K562 (cell line): ENCODE results near the gene LCN1. TPM values are rescaled to one million over a fixed set of nuclear protein-coding genes. Genes with fewer than 3 reads are reported as not detected.

Experiments used
- ATAC-seq: fragments of 200-7000 bp; cut with Tn5 transposase; 3 replicates; pipeline ENCODE4 v1.9.1; 2020; ENCODE audit warnings: moderate library complexity
- BruUV-seq: library from RNA; stranded (reverse); fragments of 400-500 nt; replicated peaks from 2 replicates; lab custom pipeline; 2021; lab: Mats Ljungman, UMichigan
- CTCF ChIA-PET: fragments of 300-600 bp; formaldehyde crosslinking; extraction: SDS; loops from one replicate; lab custom pipeline; 2021; ENCODE audit warnings: low intra/inter-chr PET ratio; lab: Yijun Ruan, JAX
- POLR2A ChIA-PET: fragments of 300-600, 350-650 bp; sonication (Branson Sonifier 250); formaldehyde crosslinking; extraction: SDS; loops from one replicate; lab custom pipeline; 2021; ENCODE audit warnings: antibody characterized with exemption, inconsistent platforms; lab: Yijun Ruan, JAX
- DNase-seq, 4 experiments: peaks; one replicate each; pipeline versions ENCODE4 v3.0.0 to v3.0.0-alpha.2; 2011 to 2018; ENCODE audit warnings: low spot score in 3 of 4, mixed read lengths in 3 of 4; ENCODE audit errors: extremely low read depth in 1 of 4
- FAIRE-seq: peaks from 2 replicates; lab custom pipeline; 2011; peaks lifted over from hg19 to GRCh38; lab: Jason Lieb, UNC
- H2AFZ ChIP-seq: 2 replicates; pipeline ENCODE4 v1.6.0; 2011; ENCODE audit warnings: low read depth, low read length, control low read depth, inconsistent platforms
- H3K27ac ChIP-seq: fragments of 200-600 bp; 3 replicates; pipeline ENCODE4 v1.8.0; 2011; ENCODE audit warnings: low read depth, mild to moderate bottlenecking, control low read depth, inconsistent platforms, low read length, moderate library complexity, mixed read lengths; ENCODE audit errors: extremely low read depth
- H3K27me3 ChIP-seq, 2 experiments: fragments of 300-600 bp in 1 of 2; 2 replicates in 1 of 2; 3 replicates in 1 of 2; pipeline versions ENCODE4 v1.6.0 to v1.8.0; 2011; ENCODE audit warnings: inconsistent platforms in 2 of 2, low read length in 2 of 2, mild to moderate bottlenecking in 1 of 2, mixed read lengths in 1 of 2, moderate library complexity in 1 of 2; ENCODE audit not compliant: control insufficient read depth in 2 of 2, insufficient read depth in 2 of 2
- H3K36me3 ChIP-seq: fragments of 300-600 bp; 3 replicates; pipeline ENCODE4 v1.8.0; 2011; ENCODE audit warnings: mild to moderate bottlenecking, low read length, inconsistent platforms; ENCODE audit not compliant: control insufficient read depth, insufficient read depth
- H3K4me1 ChIP-seq, 2 experiments: fragments of 200-600 bp in 1 of 2; replicated peaks in 1 of 2; 2 replicates in 1 of 2; 3 replicates in 1 of 2; pipeline versions ENCODE4 v1.5.1 to v1.8.0; 2011; ENCODE audit warnings: inconsistent platforms in 2 of 2, low read length in 2 of 2, mild to moderate bottlenecking in 1 of 2, mixed read lengths in 1 of 2, moderate library complexity in 1 of 2; ENCODE audit not compliant: control insufficient read depth in 2 of 2, insufficient read depth in 2 of 2
- H3K4me2 ChIP-seq: 2 replicates; pipeline ENCODE4 v1.6.1; 2011; ENCODE audit warnings: low read length, control low read depth, inconsistent platforms, mixed read lengths; ENCODE audit not compliant: insufficient read depth
- H3K4me3 ChIP-seq: fragments of 200-600 bp; sonication (generic), shearing (Covaris generic); 2 replicates; pipeline ENCODE4 v1.5.1; 2016; ENCODE audit warnings: control low read depth, inconsistent platforms
- H3K79me2 ChIP-seq: fragments of 200-600 bp; 3 replicates; pipeline ENCODE4 v1.8.0; 2011; ENCODE audit warnings: low read length, inconsistent platforms; ENCODE audit not compliant: control insufficient read depth, insufficient read depth
- H3K9ac ChIP-seq, 2 experiments: 2 replicates each; pipeline versions ENCODE4 v1.6.0 to v1.6.1; 2011; ENCODE audit warnings: low read depth in 2 of 2, low read length in 2 of 2, control low read depth in 1 of 2, inconsistent platforms in 1 of 2, mild to moderate bottlenecking in 1 of 2, mixed read lengths in 1 of 2; ENCODE audit not compliant: insufficient read depth in 1 of 2
- H3K9me1 ChIP-seq: one replicate; pipeline ENCODE4 v1.6.0; 2011; ENCODE audit warnings: inconsistent platforms, mild to moderate bottlenecking, low read length, moderate library complexity; ENCODE audit not compliant: control insufficient read depth, insufficient read depth
- H3K9me3 ChIP-seq: replicated peaks from 2 replicates; pipeline ENCODE4 v1.5.1; 2011; ENCODE audit warnings: low read depth, low read length, inconsistent platforms; ENCODE audit not compliant: control insufficient read depth, insufficient read depth
- H4K20me1 ChIP-seq: replicated peaks from 2 replicates; pipeline ENCODE4 v1.6.1; 2011; ENCODE audit warnings: low read length, inconsistent platforms, mixed read lengths; ENCODE audit not compliant: control insufficient read depth, insufficient read depth
- ASH1L ChIP-seq: fragments of 450-650 bp; IDR thresholded peaks from 2 replicates; pipeline ENCODE4 v1.6.1; 2018; ENCODE audit warnings: borderline replicate concordance, mild to moderate bottlenecking, low read depth; ENCODE audit not compliant: partially characterized antibody
- BRD9 ChIP-seq: fragments of 450-650 bp; IDR thresholded peaks from 2 replicates; pipeline ENCODE4 v1.6.1; 2018; ENCODE audit warnings: low read depth; ENCODE audit not compliant: partially characterized antibody
- CBX2 ChIP-seq: fragments of 200-600 bp; sonication (generic); IDR thresholded peaks from one replicate; pipeline ENCODE4 v1.6.1; 2012; ENCODE audit warnings: mild to moderate bottlenecking, low read length, inconsistent platforms; ENCODE audit not compliant: insufficient read depth, poor library complexity, severe bottlenecking
- HDAC3 ChIP-seq: fragments of 450-650 bp; IDR thresholded peaks from 2 replicates; pipeline ENCODE4 v1.6.1; 2018; ENCODE audit warnings: borderline replicate concordance, mild to moderate bottlenecking, moderate library complexity; ENCODE audit not compliant: partially characterized antibody
- ILF3 ChIP-seq: fragments of 450-650 bp; IDR thresholded peaks from 2 replicates; pipeline ENCODE4 v1.6.1; 2018; ENCODE audit warnings: antibody characterized with exemption, mild to moderate bottlenecking, moderate library complexity, borderline replicate concordance
- NFE2 ChIP-seq: IDR thresholded peaks from 2 replicates; pipeline ENCODE4 v1.6.1; 2014; ENCODE audit warnings: antibody characterized with exemption, low read depth
- POLR3G ChIP-seq: IDR thresholded peaks from 2 replicates; pipeline ENCODE4 v1.6.1; 2011; ENCODE audit not compliant: insufficient read length, insufficient replicate concordance; ENCODE audit errors: extremely low read depth
- RFX7 ChIP-seq: fragments of 250-450 bp; sonication (Bioruptor Pico); IDR thresholded peaks from 2 replicates; pipeline ENCODE4 v1.5.1; 2021; ENCODE audit warnings: mild to moderate bottlenecking
- SNIP1 ChIP-seq: fragments of 450-650 bp; IDR thresholded peaks from 2 replicates; pipeline ENCODE4 v1.7.1; 2017; ENCODE audit warnings: low read depth, mild to moderate bottlenecking
- SRSF9 ChIP-seq: fragments of 200-400 bp; formaldehyde crosslinking; IDR thresholded peaks from 2 replicates; pipeline ENCODE4 v1.6.1; 2017; ENCODE audit warnings: low read depth, low read length, borderline replicate concordance
- TAF9B ChIP-seq: fragments of 450-650 bp; IDR thresholded peaks from 2 replicates; pipeline ENCODE4 v1.6.1; 2018; ENCODE audit warnings: mild to moderate bottlenecking; ENCODE audit not compliant: partially characterized antibody
- THRAP3 ChIP-seq: fragments of 450-650 bp; IDR thresholded peaks from 2 replicates; pipeline ENCODE4 v1.6.1; 2016; ENCODE audit warnings: mild to moderate bottlenecking, inconsistent platforms, borderline replicate concordance
- TRIM28 ChIP-seq: fragments of 450-650 bp; IDR thresholded peaks from 2 replicates; pipeline ENCODE4 v1.6.1; 2017
- ZNF778 ChIP-seq: fragments of 450-650 bp; formaldehyde crosslinking; IDR thresholded peaks from 2 replicates; pipeline ENCODE4 v1.4.0; 2020; ENCODE audit warnings: mild to moderate bottlenecking, moderate library complexity
- whole genome bisulfite sequencing: fragments of 100-300 bp; shearing (Covaris generic); methylation state at CpG from one replicate; pipeline ENCODE4 v1.1.6; 2016; ENCODE audit warnings: low coverage, mixed read lengths; ENCODE audit not compliant: insufficient coverage; ENCODE audit errors: missing lambda C conversion rate; 5-methylcytosine and 5-hydroxymethylcytosine counted together
- in situ Hi-C: fragments of 300-500 bp; cut with MboI; formaldehyde crosslinking; loops from 4 replicates; pipeline ENCODE4 v1.15.0; 2018; ENCODE audit warnings: inconsistent platforms, mixed read lengths
- intact Hi-C: fragments of 100-400 bp; cut with micrococcal nuclease; formaldehyde crosslinking; loops from 2 replicates; pipeline ENCODE4 v1.14.2; 2022
- polyA plus RNA-seq, 8 experiments: library from polyadenylated mRNA; depleted of rRNA in 4 of 8; stranded (reverse) in 5 of 8; unstranded in 3 of 8; fragments of >200 nt; fragmentation: Nextera tagmentation in 2 of 8; fragmentation: Illumina TruSeq in 1 of 8; extraction: Ambion mirVana in 2 of 8; extraction: Trizol in 1 of 8; gene quantifications; 2 replicates each; pipeline versions ENCODE4 v1.2.1 to v1.2.3, GENCODE V29; 2011 to 2014; ENCODE audit warnings: inconsistent platforms in 1 of 8, missing spikeins in 1 of 8
- total RNA-seq, 7 experiments: library from RNA; depleted of rRNA in 6 of 7; stranded (reverse); fragments of >200 nt in 6 of 7; fragmentation: Illumina TruSeq in 2 of 7; extraction: Trizol in 2 of 7; gene quantifications; 2 replicates each; pipeline versions ENCODE4 v1.2.1 to v1.2.3, GENCODE V29; 2011 to 2021; ENCODE audit warnings: low replicate concordance in 1 of 7
- TF ChIP-seq, protein P1 (sequence below): fragments of 250-450 bp; sonication (Bioruptor Pico); IDR thresholded peaks from 2 replicates; pipeline ENCODE4 v1.8.0; 2022; ENCODE audit warnings: moderate library complexity, mild to moderate bottlenecking, inconsistent platforms
- TF ChIP-seq, protein P2 (sequence below): fragments of 250-450 bp; sonication (Bioruptor Pico); IDR thresholded peaks from 2 replicates; pipeline ENCODE4 v1.8.0; 2022; ENCODE audit warnings: inconsistent platforms
- TF ChIP-seq, protein P3 (sequence below): fragments of 250-450 bp; sonication (Bioruptor Pico); IDR thresholded peaks from 2 replicates; pipeline ENCODE4 v1.5.1; 2021; ENCODE audit warnings: mild to moderate bottlenecking

The LCN1 gene
- total and polyA plus RNA-seq, 9 of the 15 experiments (the other 6 are each of a cell fraction or from before 2014, with no cell fraction given), result not detected

DNA sequence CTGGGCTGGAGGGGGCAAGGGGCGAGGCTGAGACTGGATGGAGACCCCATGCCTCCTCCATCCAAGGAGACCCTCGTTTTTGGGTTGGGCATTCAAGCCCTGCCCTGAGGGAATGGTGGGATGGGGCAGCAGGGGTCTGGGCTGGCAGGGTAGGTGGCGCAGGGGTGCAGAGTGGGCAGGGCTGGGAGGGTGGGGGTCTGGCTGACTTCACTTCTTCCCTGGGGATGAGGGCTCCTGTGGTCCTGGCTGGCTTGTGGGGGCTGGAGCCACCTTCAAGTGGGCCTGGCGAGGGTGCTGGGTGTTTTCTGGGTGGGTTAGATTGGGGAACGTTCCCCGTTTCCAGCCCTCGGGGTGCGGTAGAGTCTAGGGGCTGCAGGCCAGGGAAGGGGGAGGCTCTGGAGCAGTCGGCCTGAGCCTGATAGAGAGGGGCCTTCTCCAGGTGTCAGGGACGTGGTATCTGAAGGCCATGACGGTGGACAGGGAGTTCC is 412 bp downstream of the LCN1 start (continued):
- no peak for TF ChIP-seq CBX2
- TF ChIP-seq, protein P1, sequence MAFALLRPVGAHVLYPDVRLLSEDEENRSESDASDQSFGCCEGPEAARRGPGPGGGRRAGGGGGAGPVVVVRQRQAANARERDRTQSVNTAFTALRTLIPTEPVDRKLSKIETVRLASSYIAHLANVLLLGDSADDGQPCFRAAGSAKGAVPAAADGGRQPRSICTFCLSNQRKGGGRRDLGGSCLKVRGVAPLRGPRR (CRISPR knock-in tag), result no peak

DNA sequence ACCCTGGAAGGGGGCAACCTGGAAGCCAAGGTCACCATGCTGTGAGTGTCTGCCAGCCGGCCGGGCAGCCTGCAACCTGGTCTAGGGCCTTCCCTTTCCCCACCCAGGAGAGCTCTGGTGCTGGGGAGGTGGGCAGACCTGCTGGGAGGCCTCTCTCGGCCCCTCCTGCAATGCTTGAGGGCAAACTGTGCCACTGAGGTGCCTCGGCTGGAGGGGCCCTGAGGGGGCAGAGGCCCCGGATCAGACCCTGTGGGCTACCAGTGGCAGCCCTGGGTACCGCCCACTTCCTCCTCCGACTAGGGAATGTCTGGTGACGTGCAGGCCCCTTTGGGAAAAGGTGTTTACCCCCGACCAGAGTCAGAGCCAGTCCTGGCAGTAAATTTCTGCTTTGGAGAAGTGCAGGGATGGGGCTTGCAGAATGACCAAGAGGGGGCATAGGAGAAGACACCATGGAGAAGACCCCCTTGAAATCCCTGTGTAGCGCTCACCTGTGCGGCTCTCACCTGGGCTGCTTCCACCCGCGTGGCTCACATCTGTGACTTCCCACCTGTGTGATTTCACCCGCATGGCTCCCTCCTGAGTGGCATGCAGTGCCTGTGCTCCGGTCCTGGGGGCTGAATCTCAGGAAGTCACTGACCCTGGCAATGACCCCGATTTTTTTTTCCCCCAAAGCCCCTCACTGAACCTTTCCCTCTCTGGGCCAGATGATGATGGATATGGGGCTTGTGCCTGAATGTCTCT is 1.1 kb downstream of the LCN1 start:
- Histone ChIP-seq H3K79me2 (no peaks in the 10 kb centered on the region), H3K9ac (no peak overlapping the region), H3K27me3 (0 out of 5 replicates have a peak, but pooled peaks cover 0 to 2% of the 10 kb centered on the region in 2 experiments), H3K4me2 (no peak overlapping the region), H3K36me3 (no peaks in the 10 kb centered on the region), H3K4me1 (peaks cover 9 to 40% of the 10 kb centered on the region in 2 experiments; a peak in 3 of 5 replicates), H3K9me1 (no peaks in the 10 kb centered on the region), H3K9me3 (no peaks in the 10 kb centered on the region), H3K27ac (no peak overlapping the region), H3K4me3 (no peak overlapping the region), H4K20me1 (no peaks in the 10 kb centered on the region), H2AFZ (no peak overlapping the region)
- ATAC-seq (no peak), FAIRE-seq (no peak), DNase-seq (no peak)
- 46% methylated on average over 13 of the region's 16 CpGs for WGBS
- in situ Hi-C loops (no loop called here), intact Hi-C loops (no loop called here)
- POLR2A ChIA-PET, result no interaction called here
- TF ChIP-seq, protein P2, sequence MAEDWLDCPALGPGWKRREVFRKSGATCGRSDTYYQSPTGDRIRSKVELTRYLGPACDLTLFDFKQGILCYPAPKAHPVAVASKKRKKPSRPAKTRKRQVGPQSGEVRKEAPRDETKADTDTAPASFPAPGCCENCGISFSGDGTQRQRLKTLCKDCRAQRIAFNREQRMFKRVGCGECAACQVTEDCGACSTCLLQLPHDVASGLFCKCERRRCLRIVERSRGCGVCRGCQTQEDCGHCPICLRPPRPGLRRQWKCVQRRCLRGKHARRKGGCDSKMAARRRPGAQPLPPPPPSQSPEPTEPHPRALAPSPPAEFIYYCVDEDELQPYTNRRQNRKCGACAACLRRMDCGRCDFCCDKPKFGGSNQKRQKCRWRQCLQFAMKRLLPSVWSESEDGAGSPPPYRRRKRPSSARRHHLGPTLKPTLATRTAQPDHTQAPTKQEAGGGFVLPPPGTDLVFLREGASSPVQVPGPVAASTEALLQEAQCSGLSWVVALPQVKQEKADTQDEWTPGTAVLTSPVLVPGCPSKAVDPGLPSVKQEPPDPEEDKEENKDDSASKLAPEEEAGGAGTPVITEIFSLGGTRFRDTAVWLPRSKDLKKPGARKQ, result no peak
- TF ChIP-seq POLR3G (no peak), TRIM28 (no peak), BRD9 (no peak), SNIP1 (no peak), ZNF778 (CRISPR knock-in tag) (no peak), ASH1L (no peak), SRSF9 (no peak), RFX7 (CRISPR knock-in tag) (no peak), HDAC3 (no peak), TAF9B (no peak), THRAP3 (no peak), NFE2 (no peak), ILF3 (no peak)
- TF ChIP-seq, protein P3, sequence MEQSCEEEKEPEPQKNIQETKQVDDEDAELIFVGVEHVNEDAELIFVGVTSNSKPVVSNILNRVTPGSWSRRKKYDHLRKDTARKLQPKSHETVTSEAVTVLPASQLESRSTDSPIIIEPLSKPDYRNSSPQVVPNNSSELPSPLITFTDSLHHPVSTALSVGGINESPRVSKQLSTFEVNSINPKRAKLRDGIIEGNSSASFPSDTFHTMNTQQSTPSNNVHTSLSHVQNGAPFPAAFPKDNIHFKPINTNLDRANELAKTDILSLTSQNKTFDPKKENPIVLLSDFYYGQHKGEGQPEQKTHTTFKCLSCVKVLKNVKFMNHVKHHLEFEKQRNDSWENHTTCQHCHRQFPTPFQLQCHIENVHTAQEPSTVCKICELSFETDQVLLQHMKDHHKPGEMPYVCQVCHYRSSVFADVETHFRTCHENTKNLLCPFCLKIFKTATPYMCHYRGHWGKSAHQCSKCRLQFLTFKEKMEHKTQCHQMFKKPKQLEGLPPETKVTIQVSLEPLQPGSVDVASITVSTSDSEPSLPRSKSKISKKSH (CRISPR knock-in tag), result no peak
- BruUV-seq, result no TSS peak
- CTCF ChIA-PET, result no interaction called here
